Lung (tissue), 12 donors: ENCODE data around the gene LRRC8A. TPM values are rescaled to one million over a fixed set of nuclear protein-coding genes. Genes with fewer than 3 reads are reported as not detected.

ENCODE experiments used
- ATAC-seq: fragments of 200-7000 bp; cut with Tn5 transposase; one replicate; pipeline ENCODE4 v1.9.1; 2020; ENCODE audit warnings: moderate number of reproducible peaks; ENCODE audit not compliant: insufficient read depth, low FRiP score
- DNase-seq, 3 donors: peaks; one replicate each; pipeline ENCODE4 v3.0.0-alpha.2; 2013 to 2017
- H3K27ac ChIP-seq, 2 donors: one replicate each; pipeline ENCODE4 v1.5.1; 2013; ENCODE audit warnings: mild to moderate bottlenecking in 2 of 2, moderate library complexity in 2 of 2, control low read depth in 1 of 2, inconsistent platforms in 1 of 2, low read depth in 1 of 2, low read length in 1 of 2
- H3K27me3 ChIP-seq, 3 donors: one replicate each; pipeline ENCODE4 v1.5.1; 2013; ENCODE audit warnings: low read length in 2 of 3; ENCODE audit not compliant: control insufficient read depth in 3 of 3, insufficient read depth in 3 of 3
- H3K36me3 ChIP-seq, 4 donors: one replicate each; pipeline ENCODE4 v1.5.1; 2013; ENCODE audit warnings: low read length in 4 of 4, mild to moderate bottlenecking in 1 of 4, moderate library complexity in 1 of 4; ENCODE audit not compliant: control insufficient read depth in 4 of 4, insufficient read depth in 4 of 4
- H3K4me1 ChIP-seq, 5 donors: one replicate each; pipeline ENCODE4 v1.5.1; 2013; ENCODE audit warnings: low read length in 5 of 5, mild to moderate bottlenecking in 2 of 5, moderate library complexity in 1 of 5; ENCODE audit not compliant: control insufficient read depth in 5 of 5, insufficient read depth in 5 of 5
- H3K4me3 ChIP-seq: one replicate; pipeline ENCODE4 v1.5.1; 2013; ENCODE audit warnings: mild to moderate bottlenecking, control low read depth, moderate library complexity
- H3K9ac ChIP-seq, 2 donors: one replicate each; pipeline ENCODE4 v1.5.1; 2013; ENCODE audit warnings: low read length in 2 of 2, control low read depth in 1 of 2; ENCODE audit not compliant: insufficient read depth in 1 of 2
- H3K9me3 ChIP-seq, 4 donors: one replicate each; pipeline ENCODE4 v1.5.1; 2013; ENCODE audit warnings: low read length in 3 of 4, mild to moderate bottlenecking in 1 of 4, moderate library complexity in 1 of 4; ENCODE audit not compliant: control insufficient read depth in 4 of 4, insufficient read depth in 3 of 4
- CTCF ChIP-seq: IDR thresholded peaks from 2 replicates; pipeline ENCODE4 v1.5.1; 2012; ENCODE audit warnings: mild to moderate bottlenecking; ENCODE audit errors: control extremely low read depth, extremely low read depth
- WGBS, 2 donors: extraction: QIAGEN DNeasy Blood & Tissue Kit; methylation state at CpG; one replicate each; pipeline ENCODE4 v1.1.7; 2013; 5-methylcytosine and 5-hydroxymethylcytosine counted together
- polyA plus RNA-seq, 2 donors: library from polyadenylated mRNA; stranded (reverse); fragments of 200-250 nt; gene quantifications; one replicate each; pipeline ENCODE4 v1.2.1, GENCODE V29; 2013
- total RNA-seq, 2 donors: library from RNA; depleted of rRNA in 1 of 2; stranded (reverse); fragments of >200 nt in 1 of 2; gene quantifications; one replicate each; pipeline ENCODE4 v1.2.1, GENCODE V29; 2014 to 2021
- donor health status: control.
- donor health status: control.
- donor health status: Bipolar disorder and iron deficiency.
- donor health status: healthy.
- donor health status: DM: yes; HTN: yes; CAD: no.

Gene LRRC8A
- total and polyA plus RNA-seq, 4 donors: 26.6 to 66.9 (median 45.6) TPM

- H3K9me3 ChIP-seq: no peaks in the 10 kb centered on the region
- peak overlapping the region in 1 of 2 donors; percentile 3 for H3K9ac ChIP-seq
- peak overlapping the region; percentile 82 to 90 for H3K27ac ChIP-seq
- H3K36me3 ChIP-seq: peaks cover 17 to 42% (median 30%) of the 10 kb centered on the region in 4 donors
- WGBS, 2 donors: 29 to 31% methylated on average over 8 of the region's 8 CpGs
- no peak for TF ChIP-seq CTCF
- DNase-seq (peak; percentile 55 to 80 (median 68)), ATAC-seq (peak; percentile 22)
- no peaks in the 10 kb centered on the region for H3K27me3 ChIP-seq
- H3K4me3 ChIP-seq: no peak overlapping the region
- peaks cover 16 to 66% (median 26%) of the 10 kb centered on the region in 5 donors for H3K4me1 ChIP-seq
These were observed 29.6 kb downstream of the LRRC8A start for GRCh38 chr9:128911529-128912035.

GRCh38 chr9:128912270-128912853 is 30.4 kb downstream of the LRRC8A start:
- Histone ChIP-seq H3K27ac (peak overlapping the region; percentile 82 to 94), H3K36me3 (peaks cover 17 to 39% (median 30%) of the 10 kb centered on the region in 4 donors), H3K9ac (no peak overlapping the region), H3K9me3 (no peaks in the 10 kb centered on the region), H3K4me1 (peaks cover 18 to 69% (median 26%) of the 10 kb centered on the region in 5 donors), H3K27me3 (no peaks in the 10 kb centered on the region), H3K4me3 (no peak overlapping the region)
- no peak for TF ChIP-seq CTCF
- WGBS, 2 donors: 52 to 74% methylated on average over 15 of the region's 15 CpGs
- ATAC-seq (peak; percentile 70), DNase-seq (peak; percentile 64 to 83 (median 64))

GRCh38 chr9:128913048-128913900 is 31.3 kb downstream of the LRRC8A start:
- DNase-seq: peak in 1 of 3 donors; percentile 10
- Histone ChIP-seq H3K9me3 (no peaks in the 10 kb centered on the region), H3K27ac (peak overlapping the region; percentile 51 to 94), H3K9ac (peak overlapping the region in 1 of 2 donors; percentile 16), H3K36me3 (peaks cover 12 to 37% (median 26%) of the 10 kb centered on the region in 4 donors), H3K4me1 (peaks cover 18 to 74% (median 26%) of the 10 kb centered on the region in 5 donors), H3K27me3 (no peaks in the 10 kb centered on the region), H3K4me3 (no peak overlapping the region)
- 54 to 81% methylated on average over 15 of the region's 15 CpGs for WGBS, 2 donors
- no peak for TF ChIP-seq CTCF
- no peak for ATAC-seq
